Heart right ventricle (tissue), 16 donors: Measurements from ENCODE around the gene OGFOD3. TPM values are rescaled to one million over a fixed set of nuclear protein-coding genes. Genes with fewer than 3 reads are reported as not detected.

Source experiments
- ATAC-seq, 8 donors: fragments of 200-7000 bp; cut with Tn5 transposase; one replicate each; pipeline ENCODE4 v1.9.1; 2020; ENCODE audit warnings: mild to moderate bottlenecking in 8 of 8, moderate library complexity in 8 of 8, moderate number of reproducible peaks in 1 of 8
- DNase-seq, 2 donors: peaks; one replicate each; pipeline ENCODE4 v3.0.0-alpha.2; 2020
- H3K27ac ChIP-seq, 10 donors: fragments of 200-600 bp; sonication (generic) in 2 of 10; one replicate each; pipeline versions ENCODE4 v1.5.0 to v1.8.0; 2020 to 2022; ENCODE audit warnings: mild to moderate bottlenecking in 3 of 10
- H3K27me3 ChIP-seq, 7 donors: fragments of 200-600 bp; one replicate each; pipeline ENCODE4 v1.8.0; 2021 to 2022; ENCODE audit warnings: mild to moderate bottlenecking in 2 of 7
- H3K36me3 ChIP-seq, 9 donors: fragments of 200-600 bp; sonication (generic) in 1 of 9; one replicate each; pipeline versions ENCODE4 v1.5.0 to v1.8.0; 2020 to 2022; ENCODE audit warnings: mild to moderate bottlenecking in 2 of 9
- H3K4me1 ChIP-seq, 9 donors: fragments of 200-600 bp; sonication (generic) in 1 of 9; one replicate each; pipeline versions ENCODE4 v1.5.0 to v1.8.0; 2020 to 2022; ENCODE audit warnings: mild to moderate bottlenecking in 4 of 9
- H3K4me3 ChIP-seq, 10 donors: fragments of 200-600 bp; sonication (generic) in 2 of 10; one replicate each; pipeline versions ENCODE4 v1.5.0 to v1.8.0; 2020 to 2022; ENCODE audit warnings: mild to moderate bottlenecking in 7 of 10, moderate library complexity in 2 of 10
- H3K9me3 ChIP-seq, 11 donors: fragments of 200-600 bp in 10 of 11; sonication (generic) in 2 of 11; one replicate each; pipeline versions ENCODE4 v1.5.0 to v1.8.0; 2013 to 2022; ENCODE audit warnings: mild to moderate bottlenecking in 2 of 11, control low read depth in 1 of 11, moderate library complexity in 1 of 11
- CTCF ChIP-seq, 9 donors: fragments of 200-600 bp; sonication (generic) in 2 of 9; IDR thresholded peaks; one replicate each; pipeline versions ENCODE4 v1.5.0 to v1.8.0; 2021 to 2022; ENCODE audit warnings: antibody characterized with exemption in 9 of 9, mild to moderate bottlenecking in 5 of 9, moderate library complexity in 1 of 9
- WGBS, 2 donors: extraction: QIAGEN DNeasy Blood & Tissue Kit; methylation state at CpG; one replicate each; pipeline ENCODE4 v1.1.7; 2013; ENCODE audit warnings: inconsistent platforms in 1 of 2; 5-methylcytosine and 5-hydroxymethylcytosine counted together
- intact Hi-C, 10 donors: fragments of 100-400 bp; cut with DNase I; formaldehyde crosslinking; loops; one replicate each; pipeline versions ENCODE4 v1.11.1 to v1.14.2; 2022
- polyA plus RNA-seq, 2 donors: library from polyadenylated mRNA; stranded (reverse); fragments of 200-250 nt; gene quantifications; one replicate each; pipeline ENCODE4 v1.2.3, GENCODE V29; 2013
- total RNA-seq, 10 donors: library from RNA; stranded (reverse); fragmentation: NEBNext Ultra II Directional in 3 of 10; extraction: Animal tissue kit (Norgen Biotek cat#: 25700) in 3 of 10; gene quantifications; one replicate each; pipeline versions ENCODE4 v1.2.1 to v1.2.4, GENCODE V29; 2021 to 2023
- donor health status: Arrhythmogenic right ventricular cardiomyopathy.
- donor health status: ischemic (EF 13 %, LVEDD 7.1; RV severe dilation, severe dysfunction).
- donor health status: healthy with polysubstance abuse.
- donor health status: DM: no; HTN: yes; CAD: no.
- donor health status: DM: no; HTN: no; CAD: no.
- donor health status: ischemic (EF 25% LVEDD 6.9; RV normal size, moderate dysfunction).
- donor health status: ischemic (EF 25% LVEDD 5.7; RV mildly dilated, moderate dysfunction).
- donor health status: healthy.
- donor health status: DM: yes; HTN: yes; CAD: no.
- donor health status: Ischemic cardiomyopathy.
- donor health status: ischemic (EF 35%, LVEDD 5.7; RV mildly dilated, moderate dysfunction).
- donor health status: nonischemic (EF 11% LVEDD 7.7; RV severe dilation, severe dysfunction).
- donor health status: DM: yes; HTN: yes; CAD: no.
- donor health status: PGD.
- donor health status: ischemic (EF 29% LVEDD 5.4; RV normal size, mild dysfunction).
- donor health status: nonischemic (EF 23%, LVEDD 6.1; RV moderate dilation, normal function).

OGFOD3 gene
- total and polyA plus RNA-seq, 12 donors, result 23.3 to 39.4 (median 30.8) TPM

DNA sequence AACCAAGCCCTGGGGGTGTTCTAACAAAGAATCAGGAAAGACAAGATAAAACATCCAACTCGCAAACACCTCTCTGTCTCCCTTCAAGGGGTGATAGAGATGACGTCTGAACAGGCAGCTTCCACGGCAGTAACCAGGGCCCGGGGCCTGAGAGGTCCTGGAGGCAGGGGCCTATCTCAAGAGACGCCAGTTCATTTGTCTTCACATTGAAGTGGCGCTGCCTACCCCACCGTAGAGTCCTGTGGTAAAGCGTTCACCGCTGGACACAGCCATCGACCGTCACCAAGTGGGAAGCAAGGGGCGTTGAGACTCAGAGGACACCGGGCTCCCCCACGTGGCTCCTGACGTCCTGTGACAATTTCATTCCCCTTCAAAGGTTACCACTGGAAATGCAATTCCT, 25.4 kb downstream of the OGFOD3 start:
- no peak for TF ChIP-seq CTCF (IDR thresholded peaks at IDR 0.05)
- no peak overlapping the region for H3K27ac ChIP-seq
- DNase-seq (no peak), ATAC-seq (no peak)
- no peak overlapping the region for H3K4me3 ChIP-seq
- peaks cover 0 to 9% (median 0%) of the 10 kb centered on the region in 9 donors for H3K4me1 ChIP-seq
- no peaks in the 10 kb centered on the region for H3K9me3 ChIP-seq
- WGBS, 2 donors, result 87 to 92% methylated on average over 15 of the region's 15 CpGs
- intact Hi-C loops, result no loop called here
- H3K27me3 ChIP-seq, result no peaks in the 10 kb centered on the region
- H3K36me3 ChIP-seq, result peaks cover 0 to 38% (median 10%) of the 10 kb centered on the region in 9 donors

DNA sequence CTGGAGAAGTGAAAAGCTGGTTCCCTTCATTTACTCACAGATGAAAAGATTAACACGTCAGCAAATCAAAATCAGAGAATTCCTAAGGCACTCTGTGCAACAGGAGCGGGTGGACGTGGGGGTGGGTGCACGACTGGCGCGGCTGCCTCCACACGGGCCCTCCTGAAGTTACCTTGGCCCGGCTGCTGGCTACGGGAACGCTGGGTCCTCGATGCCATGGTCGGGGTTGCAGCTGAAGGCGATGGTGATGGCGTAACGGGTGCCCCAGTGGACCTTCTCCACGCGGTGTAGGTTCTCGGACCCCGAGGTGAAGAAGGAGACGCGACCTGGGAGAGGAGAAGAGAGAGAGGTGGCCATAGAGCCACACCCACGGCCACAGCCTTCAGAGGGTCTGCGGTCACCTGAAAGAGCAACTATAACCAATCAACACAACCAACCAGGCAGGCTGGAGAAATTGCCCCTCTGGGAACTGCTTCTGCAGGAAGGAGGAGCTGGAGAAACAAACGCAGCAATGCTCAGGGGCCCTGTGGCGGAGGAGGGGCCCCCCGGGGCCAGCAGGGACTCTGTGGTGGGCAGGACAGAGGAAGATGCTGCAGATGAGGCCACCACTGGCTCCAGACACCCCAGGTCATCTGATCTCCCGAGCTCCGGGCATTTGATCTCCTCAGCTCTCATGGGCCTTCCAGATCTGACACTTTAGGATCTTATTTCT, 26.0 kb downstream of the OGFOD3 start:
- H3K27me3 ChIP-seq, result peaks cover 0 to under 1% (median 0%) of the 10 kb centered on the region in 7 donors
- TF ChIP-seq CTCF (IDR thresholded peaks at IDR 0.05), result no peak
- H3K4me3 ChIP-seq, result no peak overlapping the region
- ATAC-seq, result no peak
- WGBS, 2 donors, result 93 to 95% methylated on average over 28 of the region's 28 CpGs
- intact Hi-C loops, result no loop called here
- DNase-seq, result no peak
- H3K36me3 ChIP-seq, result peaks cover 0 to 37% (median 10%) of the 10 kb centered on the region in 9 donors
- H3K9me3 ChIP-seq, result no peaks in the 10 kb centered on the region
- H3K27ac ChIP-seq, result no peak overlapping the region
- peaks cover 0 to 9% (median 0%) of the 10 kb centered on the region in 9 donors for H3K4me1 ChIP-seq

- no peak overlapping the region for H3K4me3 ChIP-seq
- peaks cover 0 to 12% (median 0%) of the 10 kb centered on the region in 9 donors for H3K4me1 ChIP-seq
- intact Hi-C loops, result no loop called here
- no peaks in the 10 kb centered on the region for H3K9me3 ChIP-seq
- WGBS, 2 donors, result 96 to 97% methylated on average over 23 of the region's 23 CpGs
- H3K36me3 ChIP-seq, result peaks cover 0 to 37% (median 10%) of the 10 kb centered on the region in 9 donors
- H3K27me3 ChIP-seq, result peaks cover 0 to 7% (median 6%) of the 10 kb centered on the region in 7 donors
- no peak overlapping the region for H3K27ac ChIP-seq
- DNase-seq (no peak), ATAC-seq (no peak)
- no peak for TF ChIP-seq CTCF (IDR thresholded peaks at IDR 0.05)
These were observed 26.8 kb downstream of the OGFOD3 start for GRCh38 chr17:82391496-82392066.

GRCh38 chr17:82390860-82391435, 27.4 kb downstream of the OGFOD3 start:
- Histone ChIP-seq H3K27me3 (peaks cover 0 to 12% (median 8%) of the 10 kb centered on the region in 7 donors), H3K4me3 (no peak overlapping the region), H3K4me1 (peaks cover 0 to 16% (median 0%) of the 10 kb centered on the region in 9 donors), H3K9me3 (no peaks in the 10 kb centered on the region), H3K36me3 (peaks cover 0 to 37% (median 10%) of the 10 kb centered on the region in 9 donors), H3K27ac (no peak overlapping the region)
- 92 to 94% methylated on average over 13 of the region's 13 CpGs for WGBS, 2 donors
- DNase-seq (no peak), ATAC-seq (peak in 1 of 8 donors; percentile 35)
- intact Hi-C loops, result no loop called here
- TF ChIP-seq CTCF (IDR thresholded peaks at IDR 0.05), result no peak
